ENCODE results near the gene SPTBN4. TPM values are rescaled to one million over a fixed set of nuclear protein-coding genes. Genes with fewer than 3 reads are reported as not detected.
"Not testable (repeated sequence)": the region's sequence is repeated elsewhere in the genome, so short reads cannot be mapped to it uniquely, and the experiment has no call there.

Gene SPTBN4
- total RNA-seq, 1 experiment from 2014 or later, result 4.5 TPM

DNA sequence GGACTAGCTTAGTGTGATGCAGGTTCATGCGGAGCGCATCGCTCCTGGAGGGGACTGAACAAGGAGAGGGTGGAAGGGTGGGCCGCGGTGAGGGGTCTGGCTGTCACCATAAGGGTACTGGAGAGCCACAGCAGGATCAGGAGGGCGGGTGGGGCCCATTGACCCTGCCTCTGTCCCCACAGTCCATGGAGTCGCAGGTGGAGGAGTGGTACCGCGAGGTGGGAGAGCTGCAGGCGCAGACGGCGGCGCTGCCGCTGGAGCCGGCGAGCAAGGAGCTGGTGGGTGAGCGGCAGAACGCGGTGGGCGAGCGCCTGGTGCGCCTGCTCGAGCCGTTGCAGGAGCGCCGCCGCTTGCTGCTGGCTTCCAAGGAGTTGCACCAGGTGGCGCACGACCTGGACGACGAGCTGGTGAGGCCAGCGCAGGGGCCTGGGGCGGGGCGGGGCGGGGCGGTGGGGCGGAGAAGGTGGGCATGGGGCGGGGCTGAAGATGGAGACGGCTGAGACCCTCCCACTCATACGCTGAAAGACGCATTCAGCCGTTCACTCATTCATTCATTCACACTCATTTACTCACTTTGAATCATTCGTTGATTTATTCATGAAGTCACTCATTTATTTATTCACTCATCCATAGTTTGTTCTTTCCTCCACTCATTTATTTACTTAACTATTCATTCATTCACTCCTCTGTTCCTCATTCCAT, 82.4 kb downstream of the SPTBN4 start:
- peak; percentile 69 for DNase-seq (ENCODE audit: low spot score)
- in situ Hi-C loops (cut with HindIII; ENCODE audit: low sequenced_read_pairs), result no loop called here

DNA sequence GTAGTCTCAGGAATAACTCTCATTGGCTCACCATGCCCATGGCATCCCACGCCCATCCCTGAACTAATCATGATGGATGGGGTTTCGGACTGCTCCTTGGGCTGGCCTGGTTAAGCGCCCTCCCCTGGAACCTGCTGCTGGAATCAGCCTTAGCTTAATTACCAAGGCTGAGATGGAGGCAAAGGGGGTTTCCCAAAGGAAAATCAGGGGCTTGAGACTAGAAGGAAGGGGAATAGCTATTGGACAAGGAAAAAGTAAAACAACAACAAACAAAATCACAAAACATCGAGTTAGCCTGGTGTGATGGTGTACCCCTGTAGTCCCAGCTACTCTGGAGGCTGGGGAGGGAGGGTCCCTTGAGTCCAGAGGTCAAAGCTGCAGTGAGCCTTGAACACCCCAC, 84.2 kb downstream of the SPTBN4 start:
- in situ Hi-C loops (cut with HindIII; ENCODE audit: low sequenced_read_pairs), result no loop called here
- DNase-seq (ENCODE audit: low spot score), result no peak

DNA sequence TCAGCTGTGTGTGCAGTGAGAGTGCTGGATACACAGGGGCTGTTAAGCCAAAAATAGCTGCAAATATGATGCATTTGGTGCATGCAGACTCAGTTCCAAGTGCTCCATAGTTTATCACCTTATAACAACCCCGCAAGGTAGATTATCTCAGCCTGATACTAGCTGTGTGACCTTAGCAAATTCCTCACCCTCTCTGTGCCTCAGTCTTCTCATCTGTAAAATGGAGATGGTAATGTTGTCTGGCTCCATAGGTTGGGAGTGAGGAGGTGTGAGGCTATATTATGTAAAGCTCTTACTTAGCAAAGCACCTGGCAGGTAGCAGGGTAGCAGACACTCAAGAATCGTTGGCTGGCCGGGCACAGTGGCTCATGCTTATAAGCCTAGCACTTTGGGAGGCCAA, 86.0 kb downstream of the SPTBN4 start:
- in situ Hi-C loops (cut with HindIII; ENCODE audit: low sequenced_read_pairs), result no loop called here
- DNase-seq (ENCODE audit: low spot score), result no peak

- in situ Hi-C loops (cut with HindIII; ENCODE audit: low sequenced_read_pairs), result no loop called here
Observed at GRCh38 chr19:40553885-40554857, 87.4 kb downstream of the SPTBN4 start.

DNA sequence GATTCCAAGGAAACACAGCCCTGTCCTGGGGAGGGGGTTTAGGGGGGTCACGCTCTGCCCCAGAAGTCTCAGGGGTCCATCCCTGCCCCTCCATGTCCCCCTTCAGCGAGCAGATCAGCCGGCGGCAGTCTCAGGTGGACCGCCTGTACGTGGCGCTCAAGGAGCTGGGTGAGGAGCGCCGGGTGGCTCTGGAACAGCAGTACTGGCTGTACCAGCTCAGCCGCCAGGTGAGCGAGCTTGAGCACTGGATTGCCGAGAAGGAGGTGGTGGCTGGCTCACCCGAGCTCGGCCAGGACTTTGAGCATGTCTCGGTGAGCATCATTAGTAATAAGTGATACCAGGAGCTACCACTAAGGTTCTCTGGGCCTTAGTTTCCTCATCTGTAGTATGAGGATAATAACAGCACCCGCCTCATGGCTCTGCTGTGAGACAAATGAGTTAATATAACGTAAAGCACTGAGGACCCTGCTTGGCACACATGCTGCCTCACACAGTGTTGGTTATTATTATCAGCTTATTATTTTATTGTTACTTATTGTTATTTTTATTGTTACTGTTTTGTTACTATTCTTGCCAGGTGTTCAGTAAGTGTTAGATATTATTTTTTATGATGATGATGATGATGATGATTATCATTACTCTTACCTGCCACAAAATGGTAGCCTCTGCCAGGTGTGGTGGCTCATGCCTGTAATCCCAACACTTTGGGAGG, 89.3 kb downstream of the SPTBN4 start:
- DNase-seq (ENCODE audit: low spot score), result no peak
- in situ Hi-C loops (cut with HindIII; ENCODE audit: low sequenced_read_pairs), result no loop called here

More at GRCh38 chr19:40553885-40554857, 87.4 kb downstream of the SPTBN4 start:
- DNase-seq (ENCODE audit: low spot score), result no peak

- in situ Hi-C loops (cut with HindIII; ENCODE audit: low sequenced_read_pairs), result no loop called here
- DNase-seq (ENCODE audit: low spot score), result no peak
Observed at GRCh38 chr19:40556953-40557530, 90.2 kb downstream of the SPTBN4 start.

- in situ Hi-C loops (cut with HindIII; ENCODE audit: low sequenced_read_pairs), result no loop called here
- no peak for DNase-seq (ENCODE audit: low spot score)
Observed at GRCh38 chr19:40559394-40559793, 92.6 kb downstream of the SPTBN4 start.

GRCh38 chr19:40560092-40560507, 93.3 kb downstream of the SPTBN4 start:
- in situ Hi-C loops (cut with HindIII; ENCODE audit: low sequenced_read_pairs), result no loop called here
- peak; percentile 63 for DNase-seq (ENCODE audit: low spot score)

- in situ Hi-C loops (cut with HindIII; ENCODE audit: low sequenced_read_pairs), result no loop called here
- DNase-seq (ENCODE audit: low spot score), result no peak
Observed at GRCh38 chr19:40561947-40562346, 95.1 kb downstream of the SPTBN4 start.

GRCh38 chr19:40564535-40564934, 97.7 kb downstream of the SPTBN4 start:
- in situ Hi-C loops (cut with HindIII; ENCODE audit: low sequenced_read_pairs); DNase-seq (ENCODE audit: low spot score): not testable (repeated sequence)

- no peak for DNase-seq (ENCODE audit: low spot score)
- in situ Hi-C loops (cut with HindIII; ENCODE audit: low sequenced_read_pairs), result no loop called here
Observed at GRCh38 chr19:40565355-40565754, 98.6 kb downstream of the SPTBN4 start.

DNA sequence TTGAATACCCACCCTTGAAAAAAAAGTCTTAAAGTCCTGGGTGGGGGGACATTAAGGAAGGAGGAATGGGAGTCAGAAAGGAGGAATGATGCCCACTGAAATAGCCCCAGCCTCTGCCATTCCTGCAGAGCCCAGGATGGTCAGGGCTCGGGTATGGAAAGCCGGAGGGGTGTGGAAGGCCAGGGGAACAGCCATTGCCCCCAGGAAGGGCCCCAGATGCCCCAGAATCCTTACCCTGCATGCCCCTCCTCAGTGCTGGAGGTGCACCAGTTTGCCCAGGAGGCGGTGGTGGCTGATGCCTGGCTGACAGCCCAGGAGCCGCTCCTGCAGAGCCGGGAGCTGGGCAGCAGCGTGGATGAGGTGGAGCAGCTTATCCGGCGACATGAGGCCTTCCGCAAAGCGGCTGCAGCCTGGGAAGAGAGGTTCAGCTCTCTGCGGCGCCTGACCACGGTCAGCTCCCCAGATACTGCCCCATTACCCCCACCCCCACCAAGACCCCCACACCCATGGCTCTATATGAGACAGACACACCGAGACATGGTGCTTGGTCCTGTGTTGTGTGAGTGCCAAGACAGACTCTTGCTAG, 99.2 kb downstream of the SPTBN4 start:
- in situ Hi-C loops (cut with HindIII; ENCODE audit: low sequenced_read_pairs), result no loop called here
- peak; percentile 87 for DNase-seq (ENCODE audit: low spot score)

DNA sequence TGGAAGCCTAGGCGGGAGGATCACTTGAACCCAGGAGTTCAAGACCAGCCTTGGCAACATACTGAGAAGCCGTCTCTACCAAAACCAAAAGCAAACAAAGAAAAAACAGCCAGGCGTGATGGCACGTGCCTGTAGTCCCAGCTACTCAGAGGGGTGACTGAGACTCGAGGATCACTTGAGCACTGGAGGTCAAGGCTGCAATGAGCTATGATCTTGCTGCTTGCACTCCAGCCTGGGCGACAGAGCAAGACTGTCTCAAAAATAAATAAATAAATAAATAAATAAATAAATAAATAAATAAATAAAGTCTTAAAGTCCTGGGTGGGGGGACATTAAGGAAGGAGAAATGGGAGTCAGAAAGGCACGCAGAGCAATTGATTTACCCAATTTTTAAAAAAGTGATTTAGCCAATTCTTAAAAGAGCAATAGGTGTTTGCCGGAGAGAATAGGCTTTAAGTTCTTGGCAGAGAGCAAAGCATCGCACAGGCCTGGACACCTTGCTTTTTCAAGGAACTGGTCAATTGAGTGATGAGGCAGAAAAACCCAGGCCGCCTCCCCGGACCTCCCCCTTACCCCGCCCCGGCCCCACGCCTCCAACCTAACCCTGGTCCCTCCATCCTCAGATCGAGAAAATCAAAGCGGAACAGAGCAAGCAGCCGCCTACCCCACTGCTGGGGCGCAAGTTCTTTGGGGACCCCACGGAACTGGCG, 100.4 kb downstream of the SPTBN4 start:
- DNase-seq (ENCODE audit: low spot score), result no peak
- in situ Hi-C loops (cut with HindIII; ENCODE audit: low sequenced_read_pairs), result no loop called here

- in situ Hi-C loops (cut with HindIII; ENCODE audit: low sequenced_read_pairs), result no loop called here
Observed at GRCh38 chr19:40567750-40568494, 101.1 kb downstream of the SPTBN4 start.

DNA sequence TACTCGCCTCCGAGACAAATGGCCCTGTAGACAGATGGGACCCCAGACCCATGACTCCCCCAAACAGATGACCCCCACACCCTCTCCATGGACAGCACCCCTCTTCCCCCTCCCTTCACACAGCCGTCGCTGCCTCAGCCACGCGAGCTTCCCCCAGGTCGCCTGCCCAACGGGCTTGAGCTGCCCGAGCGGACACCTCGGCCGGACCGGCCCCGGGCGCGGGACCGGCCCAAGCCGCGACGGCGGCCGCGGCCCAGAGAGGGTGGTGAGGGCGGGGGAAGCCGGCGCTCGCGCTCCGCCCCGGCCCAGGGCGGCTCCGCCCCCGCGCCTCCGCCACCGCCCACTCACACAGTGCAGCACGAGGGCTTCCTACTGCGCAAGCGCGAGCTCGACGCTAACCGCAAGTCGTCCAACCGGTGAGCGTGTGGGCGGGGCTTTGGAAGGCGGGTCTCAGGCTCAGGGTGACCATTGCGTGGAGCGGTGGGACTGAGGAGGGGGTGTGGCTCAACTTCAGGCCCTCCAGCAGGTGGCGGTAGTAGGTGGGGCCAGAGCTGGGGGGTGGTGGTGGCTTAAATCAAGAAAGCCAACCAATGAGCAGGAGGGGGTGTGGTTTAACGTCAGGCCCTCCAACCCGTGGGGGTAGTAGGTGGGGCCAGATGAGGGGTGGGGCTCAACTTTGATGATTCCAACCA, 103.7 kb downstream of the SPTBN4 start:
- in situ Hi-C loops (cut with HindIII; ENCODE audit: low sequenced_read_pairs), result no loop called here
- peak; percentile 92 for DNase-seq (ENCODE audit: low spot score)

More at GRCh38 chr19:40567750-40568494, 101.1 kb downstream of the SPTBN4 start:
- no peak for DNase-seq (ENCODE audit: low spot score)

- in situ Hi-C loops (cut with HindIII; ENCODE audit: low sequenced_read_pairs), result no loop called here
- no peak for DNase-seq (ENCODE audit: low spot score)
Observed at GRCh38 chr19:40571005-40571318, 104.2 kb downstream of the SPTBN4 start.

DNA sequence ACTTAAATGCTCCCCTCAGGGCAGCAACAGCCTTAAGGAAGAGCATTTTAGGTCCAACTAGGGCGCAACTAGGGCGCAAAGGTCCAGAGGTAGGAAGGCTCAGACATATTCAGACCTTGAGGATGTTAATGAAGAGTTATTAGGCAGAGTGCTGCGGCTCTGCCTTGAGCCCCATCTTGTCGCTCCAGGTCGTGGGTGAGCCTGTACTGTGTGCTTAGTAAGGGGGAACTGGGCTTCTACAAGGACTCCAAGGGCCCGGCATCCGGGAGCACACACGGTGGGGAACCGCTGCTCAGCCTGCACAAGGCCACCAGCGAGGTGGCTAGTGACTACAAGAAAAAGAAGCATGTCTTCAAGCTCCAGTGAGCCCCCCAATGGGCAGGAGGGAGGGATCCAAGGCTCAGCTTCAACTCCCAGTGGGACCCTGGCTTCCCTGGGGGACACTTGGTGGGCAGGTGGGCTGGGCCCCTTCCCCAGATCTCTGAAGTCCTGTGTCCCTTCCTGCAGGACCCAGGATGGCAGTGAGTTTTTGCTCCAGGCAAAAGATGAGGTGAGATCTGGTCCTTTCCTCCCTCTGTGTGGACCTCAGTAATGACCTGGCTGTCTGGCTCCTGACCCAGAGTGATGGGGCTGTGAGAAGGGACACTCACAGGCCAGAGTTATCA, 105.2 kb downstream of the SPTBN4 start:
- no peak for DNase-seq (ENCODE audit: low spot score)
- in situ Hi-C loops (cut with HindIII; ENCODE audit: low sequenced_read_pairs), result no loop called here

Data from G401 (cell line).